MM.1S (cell line): Measurements from ENCODE around the gene ACBD7.

Experiments
- DNase-seq: peaks from one replicate; pipeline ENCODE4 v3.0.0-alpha.2; 2015
- H2AFZ ChIP-seq: fragments of 300-600 bp; sonication (generic); 2 replicates; pipeline ENCODE4 v1.6.0; 2016; ENCODE audit warnings: antibody characterized with exemption, low read length
- H3F3A ChIP-seq: fragments of 300-600 bp; sonication (generic); 2 replicates; pipeline ENCODE4 v1.6.1; 2016; ENCODE audit warnings: mild to moderate bottlenecking, antibody characterized with exemption, low read length, moderate library complexity, mixed read lengths; ENCODE audit not compliant: insufficient read depth
- H3K27ac ChIP-seq: fragments of 300-600 bp; sonication (generic); 2 replicates; pipeline ENCODE4 v1.5.1; 2016; ENCODE audit warnings: mild to moderate bottlenecking, low read length
- H3K27me3 ChIP-seq: fragments of 300-600 bp; sonication (generic); replicated peaks from 2 replicates; pipeline ENCODE4 v1.6.0; 2016; ENCODE audit warnings: low read length; ENCODE audit not compliant: insufficient read depth
- H3K36me3 ChIP-seq: fragments of 300-600 bp; sonication (generic); replicated peaks from 2 replicates; pipeline ENCODE4 v1.6.1; 2016; ENCODE audit warnings: mild to moderate bottlenecking, low read length, mixed read lengths; ENCODE audit not compliant: insufficient read depth
- H3K4me1 ChIP-seq: fragments of 300-600 bp; sonication (generic); 2 replicates; pipeline ENCODE4 v1.6.1; 2016; ENCODE audit warnings: low read length, mixed read lengths
- H3K4me2 ChIP-seq: fragments of 300-600 bp; sonication (generic); 2 replicates; pipeline ENCODE4 v1.6.0; 2016; ENCODE audit warnings: low read depth, low read length
- H3K4me3 ChIP-seq: fragments of 300-600 bp; sonication (generic); 2 replicates; pipeline ENCODE4 v1.5.1; 2016; ENCODE audit warnings: low read length, mixed read lengths
- H3K79me2 ChIP-seq: fragments of 300-600 bp; sonication (generic); 2 replicates; pipeline ENCODE4 v1.6.1; 2016; ENCODE audit warnings: mixed run types, low read length, mixed read lengths
- H3K9ac ChIP-seq: fragments of 300-600 bp; sonication (generic); 2 replicates; pipeline ENCODE4 v1.6.1; 2016; ENCODE audit warnings: low read length, mixed read lengths
- H3K9me2 ChIP-seq: fragments of 300-600 bp; sonication (generic); replicated peaks from 2 replicates; pipeline ENCODE4 v1.6.1; 2016; ENCODE audit warnings: mild to moderate bottlenecking, low read length, mixed read lengths; ENCODE audit not compliant: insufficient read depth
- H3K9me3 ChIP-seq: fragments of 300-600 bp; sonication (generic); replicated peaks from 2 replicates; pipeline ENCODE4 v1.6.1; 2016; ENCODE audit warnings: mild to moderate bottlenecking, low read length, mixed read lengths; ENCODE audit not compliant: insufficient read depth
- H4K20me1 ChIP-seq: fragments of 300-600 bp; sonication (generic); 2 replicates; pipeline ENCODE4 v1.6.1; 2016; ENCODE audit warnings: mild to moderate bottlenecking, low read length, moderate library complexity, mixed read lengths; ENCODE audit not compliant: insufficient read depth
- CTCF ChIP-seq: fragments of 300-600 bp; sonication (generic); IDR thresholded peaks from 2 replicates; pipeline ENCODE4 v1.5.1; 2016; ENCODE audit warnings: antibody characterized with exemption, low read length, mixed read lengths
- EZH2 ChIP-seq: fragments of 300-600 bp; sonication (generic); optimal IDR thresholded peaks from 2 replicates; pipeline ENCODE3; 2017; ENCODE audit warnings: low read depth, mild to moderate bottlenecking, antibody characterized with exemption, low read length, mixed read lengths
- EZH2phosphoT487 ChIP-seq: fragments of 300-600 bp; sonication (generic); IDR thresholded peaks from 2 replicates; pipeline ENCODE4 v1.6.1; 2018; ENCODE audit warnings: antibody characterized with exemption, low read length

The ACBD7 gene

GRCh38 chr10:15091418-15091817 is 2.8 kb upstream of the ACBD7 start:
- Histone ChIP-seq H3F3A (no peaks in the 10 kb centered on the region; the same call in 1 of the 2 replicates), H3K4me1 (peaks cover 1% of the 10 kb centered on the region; the same call in 1 of the 2 replicates), H3K9me2 (no peaks in the 10 kb centered on the region), H3K4me3 (no peak overlapping the region), H3K27ac (no peak overlapping the region), H3K9ac (no peak overlapping the region), H3K4me2 (no peak overlapping the region), H3K9me3 (no peaks in the 10 kb centered on the region), H2AFZ (no peak overlapping the region), H3K36me3 (no peaks in the 10 kb centered on the region), H4K20me1 (no peaks in the 10 kb centered on the region), H3K27me3 (peaks cover 15% of the 10 kb centered on the region; the same call in 1 of the 2 replicates), H3K79me2 (no peaks in the 10 kb centered on the region)
- DNase-seq = no peak
- TF ChIP-seq CTCF = no peak
- TF ChIP-seq EZH2phosphoT487 = no peak
- TF ChIP-seq EZH2 = no peak

- TF ChIP-seq EZH2 (no peak), CTCF (no peak), EZH2phosphoT487 (no peak)
- Histone ChIP-seq H3K4me3 (peak overlapping the region; percentile 42), H3K36me3 (no peaks in the 10 kb centered on the region), H3K9me3 (no peaks in the 10 kb centered on the region), H3K27ac (no peak overlapping the region), H3K4me1 (no peaks in the 10 kb centered on the region), H2AFZ (peak overlapping the region; percentile 49), H4K20me1 (no peaks in the 10 kb centered on the region), H3K9ac (no peak overlapping the region), H3K79me2 (no peaks in the 10 kb centered on the region), H3F3A (no peaks in the 10 kb centered on the region), H3K9me2 (no peaks in the 10 kb centered on the region), H3K4me2 (peak overlapping the region; percentile 57), H3K27me3 (no peaks in the 10 kb centered on the region)
- peak; percentile 81 for DNase-seq
These were observed 4.1 kb downstream of the ACBD7 start for GRCh38 chr10:15084502-15084922.

- Histone ChIP-seq H3K27ac (no peak overlapping the region), H3K4me2 (peak overlapping the region; percentile 57)
These were observed 4.7 kb downstream of the ACBD7 start for GRCh38 chr10:15083674-15084501.

GRCh38 chr10:15075421-15075820 is 13.2 kb downstream of the ACBD7 start:
- Histone ChIP-seq H3K27ac (no peak overlapping the region), H3K36me3 (no peaks in the 10 kb centered on the region), H3K4me1 (no peaks in the 10 kb centered on the region), H3K4me2 (no peak overlapping the region), H3K79me2 (no peaks in the 10 kb centered on the region), H2AFZ (no peak overlapping the region), H3K27me3 (no peaks in the 10 kb centered on the region), H3K9me3 (no peaks in the 10 kb centered on the region), H4K20me1 (no peaks in the 10 kb centered on the region), H3K4me3 (no peak overlapping the region), H3K9ac (no peak overlapping the region), H3F3A (no peaks in the 10 kb centered on the region), H3K9me2 (no peaks in the 10 kb centered on the region)
- DNase-seq = no peak
- TF ChIP-seq EZH2 (no peak), EZH2phosphoT487 (no peak), CTCF (no peak)

More at GRCh38 chr10:15083674-15084501, 4.7 kb downstream of the ACBD7 start:
- no peak overlapping the region for H3K9ac ChIP-seq
- no peak for TF ChIP-seq EZH2phosphoT487
- no peaks in the 10 kb centered on the region for H3K4me1 ChIP-seq
- H3K9me2 ChIP-seq = no peaks in the 10 kb centered on the region
- no peaks in the 10 kb centered on the region for H3K36me3 ChIP-seq
- no peaks in the 10 kb centered on the region for H3K79me2 ChIP-seq
- H4K20me1 ChIP-seq = no peaks in the 10 kb centered on the region
- no peak for DNase-seq
- H3F3A ChIP-seq = no peaks in the 10 kb centered on the region
- H2AFZ ChIP-seq = peak overlapping the region; percentile 49; the same call in 1 of the 2 replicates
- no peaks in the 10 kb centered on the region for H3K27me3 ChIP-seq
- peak overlapping the region; percentile 42 for H3K4me3 ChIP-seq
- no peaks in the 10 kb centered on the region for H3K9me3 ChIP-seq
